ENCODE data around the gene MFN1. TPM values are rescaled to one million over a fixed set of nuclear protein-coding genes. Genes with fewer than 3 reads are reported as not detected.

Gene MFN1
- total RNA-seq, 1 experiment from 2014 or later = 45.2 TPM

DNA sequence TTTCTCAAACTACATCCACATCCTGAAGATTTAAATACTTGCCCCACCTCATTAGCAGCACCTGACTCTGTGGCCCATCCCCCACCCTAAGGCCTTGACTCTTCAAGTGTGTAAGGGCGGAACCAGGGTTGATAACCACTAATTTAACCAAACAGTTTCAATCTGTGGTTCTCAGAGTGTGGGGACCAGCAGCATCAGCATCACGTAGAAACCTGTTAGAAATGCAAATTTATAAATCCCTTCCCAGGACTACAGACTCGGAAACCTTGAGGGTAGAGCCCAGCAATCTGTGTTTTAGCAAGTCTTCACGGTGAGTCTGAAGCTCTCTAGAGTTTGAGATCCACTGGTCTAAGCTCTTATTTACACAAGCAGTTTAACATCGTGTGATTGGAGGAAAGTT lies 91.3 kb downstream of the MFN1 start:
- H3K27me3 Mint-ChIP-seq (ENCODE audit: low read depth) = no peaks in the 10 kb centered on the region
- Histone ChIP-seq H2BK12ac (ENCODE audit: insufficient read length, low read depth, low read length) (no peak overlapping the region), H3K9me3 (ENCODE audit: control insufficient read depth, low read depth, low read length) (no peaks in the 10 kb centered on the region), H3K4me1 (ENCODE audit: insufficient read depth, low read length) (no peaks in the 10 kb centered on the region; the same call in 1 of the 2 replicates), H3K27me3 (ENCODE audit: insufficient read depth, low read length) (no peaks in the 10 kb centered on the region), H2AFZ (ENCODE audit: low read length) (no peak overlapping the region), H3K23me2 (ENCODE audit: insufficient read length, low read depth, low read length, poor library complexity, severe bottlenecking) (no peaks in the 10 kb centered on the region), H3K27ac (ENCODE audit: insufficient read length, low read depth, low read length) (no peak overlapping the region), H3T11ph (ENCODE audit: low read length) (no peak overlapping the region), H2AK5ac (ENCODE audit: insufficient read length, low read length) (no peak overlapping the region), H3K56ac (ENCODE audit: insufficient read length, low read depth, low read length) (no peak overlapping the region), H3K79me2 (ENCODE audit: insufficient read depth, low read length) (peaks cover 2% of the 10 kb centered on the region; the same call in 1 of the 2 replicates), H2BK15ac (ENCODE audit: low read depth, low read length) (no peak overlapping the region), H3K4me2 (ENCODE audit: insufficient read depth, insufficient read length, low read length) (no peak overlapping the region), H3K23ac (ENCODE audit: insufficient read length, low read depth, low read length) (no peak overlapping the region), H4K91ac (ENCODE audit: insufficient read length, low read depth, low read length) (no peak overlapping the region), H2BK20ac (ENCODE audit: low read depth, low read length, poor library complexity, severe bottlenecking) (no peak overlapping the region), H3K4ac (ENCODE audit: low read depth, low read length) (no peak overlapping the region), H2BK120ac (ENCODE audit: low read depth, low read length, poor library complexity, severe bottlenecking) (no peak overlapping the region), H4K20me1 (ENCODE audit: control insufficient read depth, insufficient read depth, insufficient read length) (no peaks in the 10 kb centered on the region), H3K9ac (ENCODE audit: extremely low read depth, insufficient read length, low read length) (no peak overlapping the region), H3K14ac (ENCODE audit: insufficient read depth, low read length) (no peak overlapping the region), H3K79me1 (ENCODE audit: insufficient read depth, low read depth, low read length, poor library complexity, severe bottlenecking) (peaks cover 2% of the 10 kb centered on the region), H4K5ac (ENCODE audit: insufficient read length, low read depth, low read length) (no peak overlapping the region), H2BK5ac (ENCODE audit: insufficient read length, low read length) (no peak overlapping the region), H4K8ac (replicated peaks; ENCODE audit: insufficient read length, low read depth, low read length) (no peak overlapping the region), H3K18ac (ENCODE audit: insufficient read length, low read depth, low read length) (no peak overlapping the region)
- no peak overlapping the region for H3K4me3 Mint-ChIP-seq
- no CpG with 5 or more reads among the region's 5 CpGs for WGBS (ENCODE audit: extremely low coverage, insufficient read length, low lambda C conversion rate)
- H3K4me1 Mint-ChIP-seq = peaks cover 19% of the 10 kb centered on the region in 2 experiments
- H3K36me3 Mint-ChIP-seq (ENCODE audit: insufficient read depth in 1 of 3, low read depth in 3 of 3) = no peaks in the 10 kb centered on the region; a peak in 1 of 7 replicates
- DNase-seq = peak; percentile 41
- no peaks in the 10 kb centered on the region for H3K9me3 Mint-ChIP-seq
- peak overlapping the region in 1 of 3 experiments; percentile 65; a peak in 2 of 7 replicates for H3K27ac Mint-ChIP-seq
- TF ChIP-seq, protein P1, sequence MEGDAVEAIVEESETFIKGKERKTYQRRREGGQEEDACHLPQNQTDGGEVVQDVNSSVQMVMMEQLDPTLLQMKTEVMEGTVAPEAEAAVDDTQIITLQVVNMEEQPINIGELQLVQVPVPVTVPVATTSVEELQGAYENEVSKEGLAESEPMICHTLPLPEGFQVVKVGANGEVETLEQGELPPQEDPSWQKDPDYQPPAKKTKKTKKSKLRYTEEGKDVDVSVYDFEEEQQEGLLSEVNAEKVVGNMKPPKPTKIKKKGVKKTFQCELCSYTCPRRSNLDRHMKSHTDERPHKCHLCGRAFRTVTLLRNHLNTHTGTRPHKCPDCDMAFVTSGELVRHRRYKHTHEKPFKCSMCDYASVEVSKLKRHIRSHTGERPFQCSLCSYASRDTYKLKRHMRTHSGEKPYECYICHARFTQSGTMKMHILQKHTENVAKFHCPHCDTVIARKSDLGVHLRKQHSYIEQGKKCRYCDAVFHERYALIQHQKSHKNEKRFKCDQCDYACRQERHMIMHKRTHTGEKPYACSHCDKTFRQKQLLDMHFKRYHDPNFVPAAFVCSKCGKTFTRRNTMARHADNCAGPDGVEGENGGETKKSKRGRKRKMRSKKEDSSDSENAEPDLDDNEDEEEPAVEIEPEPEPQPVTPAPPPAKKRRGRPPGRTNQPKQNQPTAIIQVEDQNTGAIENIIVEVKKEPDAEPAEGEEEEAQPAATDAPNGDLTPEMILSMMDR (conservative IDR thresholded peaks at IDR 0.05) = no peak

Other genes starting within 250 kb of the MFN1 start
- gene PIK3CA, start 199.4 kb upstream of the MFN1 start, total RNA-seq (2021) = 9.8 and 12.0 TPM in 2 replicates
- 1.6 and 1.9 TPM in 2 replicates for gene KCNMB3, start 96.6 kb upstream of the MFN1 start, total RNA-seq (2021)
- 44.1 and 44.7 TPM in 2 replicates for gene ZNF639, start 24.7 kb upstream of the MFN1 start, total RNA-seq (2021)
- 24.2 and 25.0 TPM in 2 replicates for gene GNB4, start 103.8 kb downstream of the MFN1 start, total RNA-seq (2021)
- gene ACTL6A, start 215.2 kb downstream of the MFN1 start, total RNA-seq (2021) = 74.5 and 83.2 TPM in 2 replicates